ENCODE results near the gene STEAP1B. TPM values are rescaled to one million over a fixed set of nuclear protein-coding genes. Genes with fewer than 3 reads are reported as not detected.

STEAP1B gene
- polyA plus RNA-seq, 3 donors, result 0.16 TPM; not detected in 2

- Histone ChIP-seq H4K20me1 (ENCODE audit: insufficient read depth, low read length) (no peaks in the 10 kb centered on the region), H3K4me1 (ENCODE audit: control insufficient read depth in 1 of 2, insufficient read depth in 2 of 2, low read length in 2 of 2) (peaks cover 0 to 6% of the 10 kb centered on the region in 2 donors), H3K4me2 (replicated peaks; ENCODE audit: extremely low read depth, low read length, poor library complexity, severe bottlenecking) (no peak overlapping the region), H3K36me3 (replicated peaks in 1 of 2; ENCODE audit: control insufficient read depth in 1 of 2, insufficient read depth in 2 of 2, low read length in 2 of 2) (no peaks in the 10 kb centered on the region), H2AFZ (ENCODE audit: insufficient read depth, low read depth, low read length, poor library complexity, severe bottlenecking) (no peak overlapping the region), H3K79me2 (ENCODE audit: insufficient read depth, low read length) (no peaks in the 10 kb centered on the region), H3K27ac (ENCODE audit: low read depth in 1 of 2, low read length in 2 of 2) (no peak overlapping the region), H3K27me3 (ENCODE audit: control insufficient read depth in 2 of 2, insufficient read depth in 2 of 2, low read length in 2 of 2) (peaks cover 43 to 62% of the 10 kb centered on the region in 2 donors), H3K9me3 (replicated peaks in 1 of 2; ENCODE audit: control insufficient read depth in 1 of 2, insufficient read depth in 1 of 2, low read length in 2 of 2) (peaks cover 0 to 21% of the 10 kb centered on the region in 2 donors), H3K9ac (ENCODE audit: insufficient read depth, low read length, poor library complexity, severe bottlenecking) (no peak overlapping the region), H3K4me3 (replicated peaks in 1 of 3; ENCODE audit: low read depth in 2 of 3, low read length in 3 of 3) (no peak overlapping the region)
- no peak overlapping the region for H3K27ac Mint-ChIP-seq
- intact Hi-C loops (cut with micrococcal nuclease), result no loop called here
- no CpG with 5 or more reads among the region's 1 CpG for WGBS (ENCODE audit: insufficient coverage)
- peaks cover 0 to 8% (median 3%) of the 10 kb centered on the region in 7 donors for H3K9me3 Mint-ChIP-seq
- DNase-seq, result no peak
- peaks cover 48 to 55% (median 51%) of the 10 kb centered on the region in 3 donors for H3K27me3 Mint-ChIP-seq (ENCODE audit: low read depth in 3 of 3)
- H3K36me3 Mint-ChIP-seq, result peaks cover 0 to 2% of the 10 kb centered on the region in 2 donors
- peaks cover 11% of the 10 kb centered on the region for H3K4me1 Mint-ChIP-seq
- no peak for TF ChIP-seq CTCF (IDR thresholded peaks at IDR 0.05)
- H3K4me3 Mint-ChIP-seq, result peak overlapping the region in 1 of 2 donors; percentile 85
Observed at GRCh38 chr7:22548313-22548712, 48.3 kb upstream of the STEAP1B start.

DNA sequence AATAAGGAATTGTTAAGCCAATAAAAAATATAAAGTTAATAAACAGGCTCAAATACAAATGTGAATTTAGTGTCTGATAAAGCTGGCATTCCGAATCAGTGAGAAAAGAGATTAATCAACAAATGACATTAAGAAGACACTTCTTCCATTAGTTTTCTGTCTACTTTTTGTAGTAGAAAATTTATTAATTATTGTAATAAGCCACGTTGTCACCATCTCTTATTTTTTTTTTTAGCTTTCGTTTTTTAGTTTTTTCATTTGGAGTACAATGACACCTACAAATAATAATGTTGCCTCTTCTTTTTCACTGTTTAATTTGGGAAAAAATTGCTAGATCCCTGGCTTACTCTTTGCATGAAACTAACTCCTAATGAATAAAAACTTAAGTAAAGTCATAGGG is 46.8 kb upstream of the STEAP1B start:
- H3K4me1 ChIP-seq (ENCODE audit: control insufficient read depth in 1 of 2, insufficient read depth in 2 of 2, low read length in 2 of 2), result peaks cover 0 to 6% of the 10 kb centered on the region in 2 donors
- no peak overlapping the region for H2AFZ ChIP-seq (ENCODE audit: insufficient read depth, low read depth, low read length, poor library complexity, severe bottlenecking)
- no peaks in the 10 kb centered on the region for H3K79me2 ChIP-seq (ENCODE audit: insufficient read depth, low read length)
- no peak for DNase-seq
- H3K4me3 ChIP-seq (replicated peaks in 1 of 3; ENCODE audit: low read depth in 2 of 3, low read length in 3 of 3), result no peak overlapping the region
- H3K36me3 ChIP-seq (replicated peaks in 1 of 2; ENCODE audit: control insufficient read depth in 1 of 2, insufficient read depth in 2 of 2, low read length in 2 of 2), result no peaks in the 10 kb centered on the region
- Mint-ChIP-seq H3K9me3 (peaks cover 0 to 8% (median 3%) of the 10 kb centered on the region in 7 donors), H3K27me3 (ENCODE audit: low read depth in 3 of 3) (peaks cover 40 to 48% (median 47%) of the 10 kb centered on the region in 3 donors), H3K27ac (no peak overlapping the region), H3K36me3 (peaks cover 0 to 2% of the 10 kb centered on the region in 2 donors), H3K4me1 (peaks cover 11% of the 10 kb centered on the region), H3K4me3 (peak overlapping the region in 1 of 2 donors; percentile 23)
- no peaks in the 10 kb centered on the region for H4K20me1 ChIP-seq (ENCODE audit: insufficient read depth, low read length)
- no peak overlapping the region for H3K4me2 ChIP-seq (replicated peaks; ENCODE audit: extremely low read depth, low read length, poor library complexity, severe bottlenecking)
- no peak overlapping the region for H3K9ac ChIP-seq (ENCODE audit: insufficient read depth, low read length, poor library complexity, severe bottlenecking)
- H3K9me3 ChIP-seq (replicated peaks in 1 of 2; ENCODE audit: control insufficient read depth in 1 of 2, insufficient read depth in 1 of 2, low read length in 2 of 2), result peaks cover 0 to 21% of the 10 kb centered on the region in 2 donors
- H3K27me3 ChIP-seq (ENCODE audit: control insufficient read depth in 2 of 2, insufficient read depth in 2 of 2, low read length in 2 of 2), result peaks cover 41 to 56% of the 10 kb centered on the region in 2 donors
- H3K27ac ChIP-seq (ENCODE audit: low read depth in 1 of 2, low read length in 2 of 2), result no peak overlapping the region
- WGBS (ENCODE audit: insufficient coverage), result no CpG with 5 or more reads among the region's 3 CpGs
- intact Hi-C loops (cut with micrococcal nuclease), result no loop called here
- no peak for TF ChIP-seq CTCF (IDR thresholded peaks at IDR 0.05)
